K562 (cell line): Measurements from ENCODE around the gene EPB41L4B. TPM values are rescaled to one million over a fixed set of nuclear protein-coding genes. Genes with fewer than 3 reads are reported as not detected.

Source experiments
- CGGBP1 ChIP-seq: fragments of 250-450 bp; sonication (Bioruptor Pico); IDR thresholded peaks from 2 replicates; pipeline ENCODE4 v1.9.0; 2021; ENCODE audit warnings: mild to moderate bottlenecking
- CREBBP ChIP-seq: IDR thresholded peaks from one replicate; pipeline ENCODE4 v1.6.1; 2012; ENCODE audit warnings: low read depth, mild to moderate bottlenecking, control low read depth, inconsistent platforms, low read length
- DIDO1 ChIP-seq: fragments of 450-650 bp; IDR thresholded peaks from 2 replicates; pipeline ENCODE4 v1.6.1; 2016; ENCODE audit warnings: low read depth, missing biosample characterization, missing genetic modification characterization
- DNMT1 ChIP-seq: fragments of 450-650 bp; IDR thresholded peaks from 2 replicates; pipeline ENCODE4 v1.6.1; 2016; ENCODE audit warnings: antibody characterized with exemption, mild to moderate bottlenecking
- GABPA ChIP-seq: fragments of 200-800 bp; sonication (Bioruptor generic); conservative IDR thresholded peaks from 2 replicates; pipeline ENCODE4 v1.6.1; 2016; ENCODE audit warnings: low read depth, missing genetic modification characterization, missing compliant biosample characterization
- GTF2F1 ChIP-seq: IDR thresholded peaks from 2 replicates; pipeline ENCODE4 v1.6.1; 2011; ENCODE audit warnings: low read depth, low read length, improper control_type of control experiment
- HLTF ChIP-seq: fragments of 450-650 bp; IDR thresholded peaks from 2 replicates; pipeline ENCODE4 v1.6.1; 2016
- HSF4 ChIP-seq: fragments of 250-450 bp; sonication (Bioruptor Pico); IDR thresholded peaks from 2 replicates; pipeline ENCODE4 v2.1.2; 2022; ENCODE audit warnings: mild to moderate bottlenecking, moderate library complexity, borderline replicate concordance
- ILK ChIP-seq: fragments of 450-650 bp; IDR thresholded peaks from 2 replicates; pipeline ENCODE4 v1.6.1; 2016; ENCODE audit warnings: missing genetic modification characterization, low read depth, mild to moderate bottlenecking, missing compliant biosample characterization, moderate library complexity, borderline replicate concordance
- LARP7 ChIP-seq: fragments of 450-650 bp; IDR thresholded peaks from 2 replicates; pipeline ENCODE4 v1.6.1; 2016
- PHB ChIP-seq: fragments of 250-450 bp; sonication (Bioruptor Pico); IDR thresholded peaks from 2 replicates; pipeline ENCODE4 v1.5.0; 2021
- PRMT5 ChIP-seq: sonication (generic); formaldehyde crosslinking; IDR thresholded peaks from 2 replicates; pipeline ENCODE4 v1.5.0; 2020; ENCODE audit warnings: missing genetic modification reagents
- SLC30A9 ChIP-seq: fragments of 250-450 bp; sonication (Bioruptor Pico); IDR thresholded peaks from 2 replicates; pipeline ENCODE4 v1.8.0; 2022; ENCODE audit warnings: mild to moderate bottlenecking, moderate library complexity
- SMAD1 ChIP-seq: fragments of 150-350 bp; IDR thresholded peaks from 2 replicates; pipeline ENCODE4 v1.6.1; 2014; ENCODE audit warnings: low read length, low read depth; ENCODE audit not compliant: partially characterized antibody
- SRSF3 ChIP-seq: fragments of 200-400 bp; formaldehyde crosslinking; IDR thresholded peaks from 2 replicates; pipeline ENCODE4 v1.6.1; 2016; ENCODE audit warnings: mild to moderate bottlenecking, low read length, moderate library complexity; ENCODE audit not compliant: insufficient read depth
- TFAM ChIP-seq: fragments of 250-450 bp; sonication (Bioruptor Pico); conservative IDR thresholded peaks from 2 replicates; pipeline ENCODE4 v1.5.0; 2021; ENCODE audit warnings: mild to moderate bottlenecking, moderate library complexity
- ZBTB1 ChIP-seq: sonication (generic); formaldehyde crosslinking; IDR thresholded peaks from 2 replicates; pipeline ENCODE4 v1.8.1; 2023; ENCODE audit warnings: missing genetic modification reagents, low read depth, mild to moderate bottlenecking, borderline replicate concordance
- ZBTB2 ChIP-seq: fragments of 450-650 bp; IDR thresholded peaks from 2 replicates; pipeline ENCODE4 v1.6.1; 2016; ENCODE audit warnings: antibody characterized with exemption
- ZBTB49 ChIP-seq: sonication (generic); formaldehyde crosslinking; IDR thresholded peaks from 2 replicates; pipeline ENCODE4 v1.8.0; 2022; ENCODE audit warnings: missing genetic modification reagents, mild to moderate bottlenecking, borderline replicate concordance
- ZBTB9 ChIP-seq: fragments of 450-650 bp; formaldehyde crosslinking; IDR thresholded peaks from 2 replicates; pipeline ENCODE4 v1.4.0; 2020; ENCODE audit warnings: mild to moderate bottlenecking, moderate library complexity
- ZEB2 ChIP-seq: fragments of 450-650 bp; IDR thresholded peaks from 2 replicates; pipeline ENCODE4 v1.6.1; 2016
- ZNF121 ChIP-seq: sonication (generic); formaldehyde crosslinking; conservative IDR thresholded peaks from 2 replicates; pipeline ENCODE4 v1.8.0; 2022; ENCODE audit warnings: missing genetic modification reagents
- ZNF239 ChIP-seq: fragments of 250-450 bp; sonication (Bioruptor Pico); IDR thresholded peaks from 2 replicates; pipeline ENCODE4 v1.4.0; 2020; ENCODE audit warnings: mild to moderate bottlenecking
- ZNF384 ChIP-seq: IDR thresholded peaks from 2 replicates; pipeline ENCODE4 v1.6.1; 2012; ENCODE audit warnings: low read depth, low read length, improper control_type of control experiment
- ZNF408 ChIP-seq: fragments of 250-450 bp; sonication (Bioruptor Pico); IDR thresholded peaks from 2 replicates; pipeline ENCODE4 v1.4.0; 2020; ENCODE audit warnings: low read depth, mild to moderate bottlenecking, moderate library complexity
- ZNF583 ChIP-seq: fragments of 250-450 bp; sonication (Bioruptor Pico); IDR thresholded peaks from 2 replicates; pipeline ENCODE4 v1.4.0; 2020
- ZNF696 ChIP-seq: fragments of 250-450 bp; sonication (Bioruptor Pico); conservative IDR thresholded peaks from 2 replicates; pipeline ENCODE4 v1.4.0; 2020; ENCODE audit warnings: mild to moderate bottlenecking, moderate library complexity
- polyA plus RNA-seq, 8 experiments: library from polyadenylated mRNA; depleted of rRNA in 4 of 8; stranded (reverse) in 5 of 8; unstranded in 3 of 8; fragments of >200 nt; fragmentation: Nextera tagmentation in 2 of 8; fragmentation: Illumina TruSeq in 1 of 8; extraction: Ambion mirVana in 2 of 8; extraction: Trizol in 1 of 8; gene quantifications; 2 replicates each; pipeline versions ENCODE4 v1.2.1 to v1.2.3, GENCODE V29; 2011 to 2014; ENCODE audit warnings: inconsistent platforms in 1 of 8, missing spikeins in 1 of 8
- total RNA-seq, 7 experiments: library from RNA; depleted of rRNA in 6 of 7; stranded (reverse); fragments of >200 nt in 6 of 7; fragmentation: Illumina TruSeq in 2 of 7; extraction: Trizol in 2 of 7; gene quantifications; 2 replicates each; pipeline versions ENCODE4 v1.2.1 to v1.2.3, GENCODE V29; 2011 to 2021; ENCODE audit warnings: low replicate concordance in 1 of 7

EPB41L4B gene
- total and polyA plus RNA-seq, 9 of the 15 experiments (the other 6 are each of a cell fraction or from before 2014, with no cell fraction given): 0.09 to 0.38 (median 0.21) TPM

GRCh38 chr9:109320742-109321448 is at the start of gene EPB41L4B (continued):
- TF ChIP-seq HSF4 (no peak), LARP7 (no peak), ZNF384 (0 out of 2 replicates have a peak, but pooled peaks have one; percentile 10), TFAM (CRISPR knock-in tag) (no peak), GTF2F1 (no peak), CGGBP1 (CRISPR knock-in tag) (peak; percentile 90; the same call in 1 of the 2 replicates), ZEB2 (peak; percentile 86), ZNF239 (CRISPR knock-in tag) (no peak), ZNF583 (CRISPR knock-in tag) (no peak), ZNF408 (CRISPR knock-in tag) (no peak), HLTF (no peak), CREBBP (no peak), SMAD1 (no peak), ZBTB9 (CRISPR knock-in tag) (no peak), ZNF696 (CRISPR knock-in tag) (no peak), PRMT5 (CRISPR knock-in tag) (no peak), GABPA (peak; percentile 54), ZNF121 (CRISPR knock-in tag) (no peak), DNMT1 (no peak), SRSF3 (no peak), ZBTB2 (no peak), ZBTB49 (CRISPR knock-in tag) (no peak), PHB (CRISPR knock-in tag) (no peak), ILK (tag) (no peak), SLC30A9 (CRISPR knock-in tag) (no peak), DIDO1 (tag) (no peak), ZBTB1 (CRISPR knock-in tag) (no peak)
